SU-DHL-6 (cell line): ENCODE results near the gene SUGP1.

Experiments
- H2AFZ ChIP-seq: fragments of 200-600 bp; sonication (generic); 2 replicates; pipeline ENCODE4 v1.6.1; 2014; ENCODE audit warnings: low read depth, mild to moderate bottlenecking, moderate library complexity, mixed read lengths, antibody characterized with exemption, low read length; ENCODE audit not compliant: severe bottlenecking
- H3F3A ChIP-seq: fragments of 200-600 bp; shearing (Covaris generic); 2 replicates; pipeline ENCODE4 v1.6.0; 2016; ENCODE audit warnings: antibody characterized with exemption, mild to moderate bottlenecking; ENCODE audit not compliant: insufficient read depth
- H3K27ac ChIP-seq: fragments of 200-600 bp; sonication (generic); 2 replicates; pipeline ENCODE4 v1.5.1; 2016; ENCODE audit warnings: low read depth, mild to moderate bottlenecking, low read length, moderate library complexity, mixed read lengths
- H3K27me3 ChIP-seq: fragments of 200-600 bp; sonication (generic), shearing (Covaris generic); 2 replicates; pipeline ENCODE4 v1.6.0; 2014; ENCODE audit warnings: mild to moderate bottlenecking, low read length
- H3K36me3 ChIP-seq: fragments of 200-600 bp; sonication (generic); 2 replicates; pipeline ENCODE4 v1.6.1; 2014; ENCODE audit warnings: mild to moderate bottlenecking, low read length, mixed read lengths
- H3K4me2 ChIP-seq: fragments of 300-600, 200-600 bp; shearing (Covaris generic), sonication (generic); 2 replicates; pipeline ENCODE4 v1.6.0; 2014; ENCODE audit warnings: low read length, low read depth, mild to moderate bottlenecking; ENCODE audit not compliant: poor library complexity, severe bottlenecking
- H3K4me3 ChIP-seq: fragments of 200-600 bp; sonication (generic); 2 replicates; pipeline ENCODE4 v1.5.1; 2014; ENCODE audit warnings: antibody characterized with exemption, low read length, mild to moderate bottlenecking, mixed read lengths; ENCODE audit not compliant: insufficient read depth, poor library complexity, severe bottlenecking
- H3K79me2 ChIP-seq: fragments of 200-600 bp; sonication (generic); 2 replicates; pipeline ENCODE4 v1.6.1; 2014; ENCODE audit warnings: mild to moderate bottlenecking, low read length, moderate library complexity; ENCODE audit not compliant: insufficient read depth
- H3K9ac ChIP-seq: fragments of 200-600 bp; sonication (generic); 2 replicates; pipeline ENCODE4 v1.7.0; 2014; ENCODE audit warnings: mild to moderate bottlenecking, low read length
- H3K9me2 ChIP-seq: fragments of 200-600 bp; sonication (generic); replicated peaks from 2 replicates; pipeline ENCODE4 v1.6.1; 2014; ENCODE audit warnings: low read length; ENCODE audit not compliant: insufficient read depth
- H3K9me3 ChIP-seq: fragments of 200-600 bp; sonication (generic); 2 replicates; pipeline ENCODE4 v1.6.1; 2014; ENCODE audit warnings: low read length, mixed read lengths; ENCODE audit not compliant: insufficient read depth
- H4K20me1 ChIP-seq: fragments of 200-600 bp; sonication (generic); 2 replicates; pipeline ENCODE4 v1.6.1; 2014; ENCODE audit warnings: low read depth, mild to moderate bottlenecking, antibody characterized with exemption, low read length, moderate library complexity, mixed read lengths
- EZH2phosphoT487 ChIP-seq: fragments of 200-600 bp; sonication (generic), shearing (Covaris generic); conservative IDR thresholded peaks from 2 replicates; pipeline ENCODE4 v1.6.1; 2018; ENCODE audit warnings: mild to moderate bottlenecking, antibody characterized with exemption, low read length, moderate library complexity, mixed read lengths
- TF ChIP-seq, protein P1 (sequence below): fragments of 200-600 bp; sonication (generic); IDR thresholded peaks from one replicate; pipeline ENCODE4 v1.5.1; 2017; ENCODE audit warnings: antibody characterized with exemption, mild to moderate bottlenecking, low read length, moderate library complexity; ENCODE audit not compliant: insufficient read depth, poor library complexity, severe bottlenecking

SUGP1 gene

DNA sequence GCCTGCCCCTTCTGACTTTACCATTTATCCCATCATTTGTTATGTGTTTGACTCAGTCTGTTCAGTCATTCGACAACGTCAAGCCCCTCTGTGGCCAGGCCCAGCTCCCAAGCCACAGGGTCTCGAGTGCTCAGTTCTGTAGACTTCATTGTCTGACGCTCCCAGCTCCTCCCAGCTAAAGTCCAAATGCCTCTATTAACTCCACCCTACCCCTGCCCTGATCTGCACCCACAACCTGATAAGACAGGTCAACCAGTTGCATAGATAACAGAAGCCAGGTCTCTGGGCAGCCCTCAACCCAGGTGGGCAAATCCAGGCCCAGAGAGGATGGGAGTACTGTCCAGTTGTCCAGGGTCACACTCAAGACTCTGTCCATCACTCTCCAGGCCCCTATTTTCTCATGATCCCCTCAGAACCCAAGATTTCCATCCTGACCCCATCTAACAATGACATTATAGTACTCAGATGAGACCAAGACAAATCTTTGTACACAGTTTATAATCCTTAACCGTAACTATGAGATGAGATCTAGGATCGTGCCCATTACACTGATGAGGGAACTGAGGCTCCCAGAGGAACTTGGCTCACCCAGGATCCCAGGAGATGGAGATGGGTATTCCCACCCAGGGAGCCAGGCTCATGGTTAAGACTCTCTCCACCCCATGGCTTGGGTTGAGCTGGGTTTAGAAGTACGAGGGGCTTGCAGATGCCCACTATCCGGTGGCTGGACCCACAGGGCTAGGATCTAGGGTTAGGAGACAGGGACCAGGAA lies 48.3 kb downstream of the SUGP1 start:
- H3K27me3 ChIP-seq, result no peaks in the 10 kb centered on the region
- H2AFZ ChIP-seq, result no peak overlapping the region
- no peaks in the 10 kb centered on the region for H3K9me2 ChIP-seq
- no peaks in the 10 kb centered on the region for H4K20me1 ChIP-seq
- no peaks in the 10 kb centered on the region for H3F3A ChIP-seq
- TF ChIP-seq, protein P1, sequence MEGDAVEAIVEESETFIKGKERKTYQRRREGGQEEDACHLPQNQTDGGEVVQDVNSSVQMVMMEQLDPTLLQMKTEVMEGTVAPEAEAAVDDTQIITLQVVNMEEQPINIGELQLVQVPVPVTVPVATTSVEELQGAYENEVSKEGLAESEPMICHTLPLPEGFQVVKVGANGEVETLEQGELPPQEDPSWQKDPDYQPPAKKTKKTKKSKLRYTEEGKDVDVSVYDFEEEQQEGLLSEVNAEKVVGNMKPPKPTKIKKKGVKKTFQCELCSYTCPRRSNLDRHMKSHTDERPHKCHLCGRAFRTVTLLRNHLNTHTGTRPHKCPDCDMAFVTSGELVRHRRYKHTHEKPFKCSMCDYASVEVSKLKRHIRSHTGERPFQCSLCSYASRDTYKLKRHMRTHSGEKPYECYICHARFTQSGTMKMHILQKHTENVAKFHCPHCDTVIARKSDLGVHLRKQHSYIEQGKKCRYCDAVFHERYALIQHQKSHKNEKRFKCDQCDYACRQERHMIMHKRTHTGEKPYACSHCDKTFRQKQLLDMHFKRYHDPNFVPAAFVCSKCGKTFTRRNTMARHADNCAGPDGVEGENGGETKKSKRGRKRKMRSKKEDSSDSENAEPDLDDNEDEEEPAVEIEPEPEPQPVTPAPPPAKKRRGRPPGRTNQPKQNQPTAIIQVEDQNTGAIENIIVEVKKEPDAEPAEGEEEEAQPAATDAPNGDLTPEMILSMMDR, result no peak
- no peak for TF ChIP-seq EZH2phosphoT487
- no peak overlapping the region for H3K27ac ChIP-seq
- no peaks in the 10 kb centered on the region for H3K79me2 ChIP-seq
- no peak overlapping the region for H3K4me2 ChIP-seq
- no peaks in the 10 kb centered on the region for H3K9me3 ChIP-seq
- no peaks in the 10 kb centered on the region for H3K36me3 ChIP-seq
- H3K9ac ChIP-seq, result no peak overlapping the region
- H3K4me3 ChIP-seq, result no peak overlapping the region

DNA sequence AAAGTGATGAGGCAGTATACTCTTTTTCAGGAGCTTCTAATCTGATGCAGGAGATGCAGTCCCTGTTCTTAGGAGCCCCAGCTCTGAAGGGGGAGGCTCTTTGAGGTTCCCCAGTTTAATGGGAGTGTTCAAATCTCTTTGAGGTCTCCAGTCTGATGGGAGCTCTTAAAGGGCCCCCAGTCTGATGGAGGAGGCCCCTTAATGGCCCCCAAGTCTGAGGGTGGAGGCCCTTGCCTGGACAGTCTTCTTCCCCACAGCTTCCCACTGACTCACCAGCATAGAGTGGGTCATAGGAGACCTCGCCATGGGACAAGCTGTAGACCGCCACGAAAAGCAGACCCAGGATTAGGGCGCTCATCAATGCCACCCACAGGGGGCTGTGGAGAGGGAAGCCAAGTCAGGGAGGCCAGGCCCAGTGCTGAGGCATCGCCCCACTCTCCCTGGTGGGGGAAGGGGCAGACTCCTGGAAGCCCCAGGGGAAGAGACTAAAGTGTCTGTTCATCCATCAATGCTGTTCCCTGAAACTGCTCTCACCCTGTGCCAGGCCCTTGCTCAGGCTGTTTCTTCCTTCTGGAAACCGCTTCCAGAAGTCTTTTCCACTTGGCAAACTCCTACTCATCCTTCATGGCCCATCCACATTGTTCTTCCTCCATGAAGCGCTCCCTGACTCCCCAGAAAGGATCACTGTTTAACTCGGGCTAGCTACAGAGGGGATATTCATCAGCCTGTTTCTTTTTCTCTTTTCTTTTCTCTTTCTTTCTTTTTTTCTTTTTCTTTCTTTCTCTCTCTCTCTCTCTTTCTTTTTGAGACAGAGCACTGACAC lies 49.3 kb downstream of the SUGP1 start:
- H3K79me2 ChIP-seq, result no peaks in the 10 kb centered on the region
- H3K27me3 ChIP-seq, result no peaks in the 10 kb centered on the region
- H3K9ac ChIP-seq, result no peak overlapping the region
- no peak overlapping the region for H3K4me2 ChIP-seq
- no peaks in the 10 kb centered on the region for H3K9me2 ChIP-seq
- H2AFZ ChIP-seq, result no peak overlapping the region
- H3K4me3 ChIP-seq, result no peak overlapping the region
- H3K27ac ChIP-seq, result no peak overlapping the region
- no peaks in the 10 kb centered on the region for H3F3A ChIP-seq
- TF ChIP-seq EZH2phosphoT487, result no peak
- TF ChIP-seq, protein P1, result no peak
- no peaks in the 10 kb centered on the region for H4K20me1 ChIP-seq
- H3K9me3 ChIP-seq, result no peaks in the 10 kb centered on the region
- no peaks in the 10 kb centered on the region for H3K36me3 ChIP-seq

DNA sequence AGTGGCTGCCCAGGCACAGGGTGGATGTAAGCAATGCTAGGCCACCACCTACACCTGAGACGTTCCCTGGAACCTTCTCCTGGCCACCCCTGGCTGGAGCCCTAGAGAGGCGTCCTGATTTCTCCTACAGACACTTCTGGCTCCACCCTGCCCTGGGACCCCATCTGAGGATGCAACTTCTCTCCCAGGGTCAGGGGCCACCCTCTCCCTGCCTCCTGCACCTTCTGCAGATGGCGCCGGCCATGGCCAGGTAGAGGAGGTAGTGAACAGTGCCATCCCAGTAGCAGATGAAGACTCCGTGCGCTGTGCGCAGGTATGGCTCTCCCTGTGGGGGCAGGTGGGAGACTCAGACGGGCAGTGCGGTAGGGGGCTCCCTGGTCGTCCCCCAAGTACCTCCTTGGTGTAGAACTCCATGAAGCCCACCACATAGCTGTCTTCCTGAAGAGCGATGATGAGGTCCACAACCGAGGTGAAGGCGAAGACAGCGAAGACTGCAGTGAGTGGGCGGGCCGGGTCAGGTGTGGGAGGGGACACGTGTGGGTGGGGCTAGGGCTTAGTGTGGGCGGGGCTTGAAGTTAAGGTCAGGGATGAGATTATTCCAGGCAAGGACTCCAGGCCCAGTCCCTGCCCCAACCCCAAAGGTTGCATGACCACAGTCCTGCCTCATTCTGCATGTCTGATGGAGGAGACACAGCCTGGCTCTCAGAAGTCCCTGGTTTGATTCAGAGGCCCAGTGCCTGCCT lies 50.2 kb downstream of the SUGP1 start:
- Histone ChIP-seq H2AFZ (no peak overlapping the region), H3K9me3 (no peaks in the 10 kb centered on the region)

More for the DNA sequence above, 50.2 kb downstream of the SUGP1 start:
- Histone ChIP-seq H3K9ac (no peak overlapping the region), H3K4me2 (no peak overlapping the region), H3K27ac (no peak overlapping the region), H4K20me1 (no peaks in the 10 kb centered on the region), H3K36me3 (no peaks in the 10 kb centered on the region), H3K9me2 (no peaks in the 10 kb centered on the region), H3K27me3 (no peaks in the 10 kb centered on the region), H3K79me2 (no peaks in the 10 kb centered on the region), H3F3A (no peaks in the 10 kb centered on the region), H3K4me3 (no peak overlapping the region)
- TF ChIP-seq, protein P1, result no peak
- no peak for TF ChIP-seq EZH2phosphoT487
